HS-5 (cell line): ENCODE data around the gene TOM1L2.
"Not testable (repeated sequence)": the region's sequence is repeated elsewhere in the genome, so short reads cannot be mapped to it uniquely, and the experiment has no call there.

Experiments used
- DNase-seq: peaks from one replicate; pipeline ENCODE4 v3.0.0-alpha.2; 2012; ENCODE audit warnings: low read depth

TOM1L2 gene

DNA sequence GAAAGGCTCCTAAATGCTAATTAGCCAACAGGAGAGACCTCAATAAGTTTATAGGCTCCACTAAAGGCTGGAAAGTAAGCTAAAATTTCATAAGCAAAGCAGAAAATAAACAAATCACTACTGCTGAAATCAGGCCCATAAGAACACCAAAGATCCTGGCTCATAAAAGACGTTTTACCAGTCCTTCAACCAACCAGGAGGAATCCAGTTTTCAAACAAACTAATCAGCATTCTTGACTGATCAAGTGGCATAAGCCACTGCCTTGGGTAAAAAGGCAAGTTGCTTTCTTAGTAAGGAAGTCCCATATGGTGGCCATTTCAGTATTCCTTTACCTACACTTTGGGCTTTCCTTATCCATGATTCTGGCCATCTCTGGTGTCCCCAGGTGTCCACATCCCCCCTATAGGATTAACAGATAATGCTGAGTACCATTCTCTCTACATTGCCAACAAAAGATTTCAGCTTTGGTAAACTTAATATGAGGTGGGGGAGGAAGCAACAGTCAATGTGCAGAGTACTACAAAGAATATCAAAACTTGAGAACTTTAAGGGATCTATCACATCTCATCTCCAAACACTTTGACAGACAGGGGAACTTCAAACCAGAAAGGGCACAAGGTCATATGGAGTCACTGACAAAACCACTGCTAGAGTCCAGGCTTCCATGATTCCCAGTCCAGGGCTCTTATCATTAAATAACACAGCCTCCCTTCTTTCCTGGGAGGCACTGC lies 1.3 kb downstream of the TOM1L2 start:
- no peak for DNase-seq

- DNase-seq, result no peak
These were observed 5.8 kb downstream of the TOM1L2 start for GRCh38 chr17:17966399-17966798.

- DNase-seq, result no peak
These were observed 7.0 kb downstream of the TOM1L2 start for GRCh38 chr17:17965152-17965721.

GRCh38 chr17:17964710-17965109 lies 7.5 kb downstream of the TOM1L2 start:
- DNase-seq, result no peak

DNA sequence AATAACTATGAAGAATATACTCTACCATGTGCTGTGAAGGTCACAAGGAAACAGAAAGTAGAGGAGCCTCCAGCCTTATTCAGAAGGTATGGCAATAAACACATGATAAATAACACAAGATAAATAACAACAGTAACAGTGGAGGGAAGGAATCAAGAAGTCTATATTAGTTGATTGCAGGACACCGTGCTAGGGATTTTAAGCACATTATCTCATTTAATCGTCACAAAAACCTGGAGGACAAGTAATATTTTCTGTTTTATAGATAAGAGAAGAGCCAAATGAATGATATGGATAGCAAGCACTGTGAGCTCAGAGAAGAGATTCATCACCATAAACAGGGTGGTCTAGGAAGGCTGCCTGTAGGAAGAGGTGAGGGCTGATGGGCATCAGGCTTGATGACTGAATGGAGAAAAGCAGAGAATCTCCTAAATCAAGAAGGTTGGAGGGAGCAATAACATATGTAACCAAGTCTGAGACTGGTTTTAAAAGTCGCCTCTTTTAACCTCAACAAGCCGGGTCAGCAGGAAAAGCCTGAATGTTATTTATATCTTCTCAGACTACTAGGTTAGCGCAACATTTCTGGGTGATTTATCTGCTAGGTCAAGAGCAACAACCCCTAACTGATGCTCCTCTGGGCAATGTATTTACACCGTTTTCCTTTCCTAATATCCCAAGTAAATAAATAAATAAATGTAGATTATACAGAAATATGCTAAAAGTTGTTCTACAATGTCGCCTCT lies 8.3 kb downstream of the TOM1L2 start:
- DNase-seq, result no peak

DNA sequence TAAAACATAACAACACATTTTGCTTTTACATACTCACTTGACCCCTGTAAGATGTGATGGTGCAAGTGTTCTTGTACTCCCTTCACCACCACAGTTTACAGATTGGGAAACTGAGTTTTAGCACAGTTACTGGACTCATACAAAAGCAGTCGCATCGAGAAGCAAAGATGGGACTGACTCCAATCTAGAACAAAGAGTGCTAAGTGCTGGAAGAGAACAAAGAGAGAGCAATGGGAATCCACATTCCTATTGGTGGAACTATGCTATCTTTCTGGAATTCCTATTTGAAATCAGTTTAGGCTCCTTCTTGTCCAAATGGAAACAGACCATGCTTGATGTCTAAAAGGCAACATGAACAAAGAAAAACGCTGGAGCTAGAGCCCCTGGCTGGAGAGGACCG lies 9.1 kb downstream of the TOM1L2 start:
- DNase-seq, result no peak

DNA sequence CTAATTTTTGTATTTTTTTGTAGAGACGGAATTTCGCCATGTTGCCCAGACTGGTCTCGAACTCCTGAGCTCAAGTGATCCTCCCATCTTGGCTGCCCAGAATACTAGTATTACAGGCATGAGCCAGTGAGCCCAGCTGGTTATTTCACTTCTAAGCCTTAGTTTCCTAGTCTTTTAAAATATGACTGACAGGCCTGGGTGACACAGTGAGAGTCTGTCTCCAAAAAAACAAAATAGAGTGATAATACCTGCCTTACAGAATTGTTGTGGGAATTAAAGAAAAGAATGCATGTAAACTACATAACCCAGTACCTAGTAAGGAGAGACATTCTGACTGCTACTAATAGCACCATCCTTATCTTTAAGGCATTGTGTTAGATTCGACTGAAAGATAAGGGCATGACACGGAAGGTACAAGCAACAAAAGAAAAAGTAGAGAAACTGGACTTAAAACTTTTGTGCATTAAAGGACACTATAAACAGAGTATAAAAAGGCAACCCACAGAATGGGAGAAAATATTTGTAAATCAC lies 11.6 kb downstream of the TOM1L2 start:
- no peak for DNase-seq

- DNase-seq, result no peak
These were observed 12.5 kb downstream of the TOM1L2 start for GRCh38 chr17:17959520-17960361.

- DNase-seq, result no peak
These were observed 13.2 kb downstream of the TOM1L2 start for GRCh38 chr17:17958982-17959381.

GRCh38 chr17:17957584-17957916 lies 14.7 kb downstream of the TOM1L2 start:
- no peak for DNase-seq

GRCh38 chr17:17955790-17956341 lies 16.3 kb downstream of the TOM1L2 start:
- DNase-seq, result not testable (repeated sequence)

DNA sequence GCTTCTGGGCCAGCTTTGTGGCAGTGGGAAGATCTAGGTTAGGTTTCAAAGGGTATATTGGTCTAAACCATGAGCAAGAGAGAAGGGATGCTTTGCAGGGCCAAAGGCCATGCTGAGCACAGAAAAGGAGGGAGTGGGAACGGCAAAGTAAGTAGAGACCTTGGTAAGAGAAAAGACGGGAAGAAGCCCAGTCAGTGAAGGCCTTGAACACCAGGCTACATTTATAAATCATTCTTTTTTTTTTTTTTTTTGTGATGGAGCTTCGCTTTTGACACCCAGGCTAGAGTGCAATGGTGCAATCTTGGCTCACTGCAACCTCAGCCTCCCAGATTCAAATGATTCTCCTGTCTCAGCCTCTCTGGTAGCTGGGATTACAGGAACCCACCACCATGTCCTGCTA lies 18.1 kb downstream of the TOM1L2 start:
- DNase-seq, result no peak

- DNase-seq, result no peak
These were observed 19.5 kb downstream of the TOM1L2 start for GRCh38 chr17:17952691-17953090.

GRCh38 chr17:17951524-17951923 lies 20.7 kb downstream of the TOM1L2 start:
- no peak for DNase-seq

DNA sequence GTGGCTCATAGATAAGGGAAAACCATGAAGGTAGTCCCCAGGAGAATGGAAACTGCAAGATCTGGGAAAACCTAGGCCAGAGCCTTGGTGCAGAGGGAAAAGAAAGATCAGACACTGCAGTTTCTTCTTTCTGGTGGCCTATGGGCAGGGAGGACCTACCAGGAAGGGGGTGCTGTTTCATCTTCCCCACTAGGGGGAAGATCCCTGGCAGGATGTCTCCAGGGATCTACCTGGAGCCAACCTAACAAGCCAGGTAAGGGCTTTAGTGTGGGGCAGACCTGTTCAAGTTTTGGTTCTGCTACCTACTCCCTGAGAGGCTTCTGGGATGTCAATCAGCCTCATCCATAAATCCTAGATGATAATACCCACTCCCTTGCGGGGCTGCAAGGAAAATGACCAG lies 21.4 kb downstream of the TOM1L2 start:
- DNase-seq, result no peak

- no peak for DNase-seq
These were observed 21.9 kb downstream of the TOM1L2 start for GRCh38 chr17:17950347-17950746.

GRCh38 chr17:17947966-17948365 lies 24.2 kb downstream of the TOM1L2 start:
- DNase-seq, result no peak

DNA sequence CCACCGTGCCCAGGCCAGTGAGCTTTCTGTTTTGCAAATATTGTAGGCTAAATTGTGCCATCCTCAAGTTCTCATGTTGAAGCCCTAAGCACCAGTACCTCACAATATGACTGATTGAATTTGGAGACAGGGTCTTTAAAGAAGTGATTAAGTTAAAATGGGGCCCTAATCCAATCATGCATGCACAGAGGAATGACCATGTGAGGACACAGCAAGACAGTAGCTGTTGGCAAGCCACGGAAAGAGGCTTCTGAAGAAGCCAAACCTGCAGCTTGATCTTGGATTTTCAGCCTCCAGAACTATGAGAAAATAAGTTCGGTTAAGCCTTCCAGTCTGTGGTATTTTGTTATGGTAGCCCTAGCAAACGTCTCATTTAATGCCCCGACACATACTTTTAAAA lies 24.9 kb downstream of the TOM1L2 start:
- DNase-seq, result no peak

DNA sequence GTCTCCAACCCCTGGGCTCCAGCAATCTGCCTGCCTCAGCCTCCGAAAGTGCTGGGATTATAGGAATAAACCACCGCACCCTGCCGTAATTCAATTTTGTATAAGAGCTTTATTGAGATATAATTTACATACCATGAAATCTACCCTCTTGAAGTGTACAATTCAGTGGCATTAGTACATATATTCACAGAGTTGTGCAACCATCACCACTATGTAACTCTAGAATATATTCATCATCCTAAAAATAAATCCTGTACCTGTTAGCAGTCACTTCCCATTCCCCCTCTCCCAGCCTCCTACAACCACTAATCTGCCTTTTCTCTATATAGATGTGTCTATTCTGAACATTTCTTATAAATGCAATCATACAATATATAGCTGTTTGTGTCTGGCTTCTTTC lies 26.1 kb downstream of the TOM1L2 start:
- DNase-seq, result no peak

DNA sequence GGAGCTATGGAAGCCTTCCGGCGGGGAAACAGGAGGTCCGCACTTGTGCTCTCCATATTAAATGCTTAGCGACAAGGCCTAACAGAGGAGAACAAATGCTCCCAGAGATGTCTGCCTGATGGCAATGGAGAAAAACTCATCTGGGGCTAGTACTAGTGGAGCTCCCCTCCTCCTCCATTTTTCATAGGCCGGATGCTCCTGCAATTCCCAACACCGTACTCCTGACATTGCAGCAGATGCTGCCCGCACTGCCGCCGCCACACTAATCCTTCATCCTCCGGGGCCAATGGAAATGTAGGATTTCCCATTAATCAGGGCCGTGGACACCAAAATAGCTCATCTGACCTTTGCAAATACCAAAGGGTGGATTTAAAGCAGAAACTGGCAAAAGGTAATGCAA lies 27.5 kb downstream of the TOM1L2 start:
- DNase-seq, result no peak

DNA sequence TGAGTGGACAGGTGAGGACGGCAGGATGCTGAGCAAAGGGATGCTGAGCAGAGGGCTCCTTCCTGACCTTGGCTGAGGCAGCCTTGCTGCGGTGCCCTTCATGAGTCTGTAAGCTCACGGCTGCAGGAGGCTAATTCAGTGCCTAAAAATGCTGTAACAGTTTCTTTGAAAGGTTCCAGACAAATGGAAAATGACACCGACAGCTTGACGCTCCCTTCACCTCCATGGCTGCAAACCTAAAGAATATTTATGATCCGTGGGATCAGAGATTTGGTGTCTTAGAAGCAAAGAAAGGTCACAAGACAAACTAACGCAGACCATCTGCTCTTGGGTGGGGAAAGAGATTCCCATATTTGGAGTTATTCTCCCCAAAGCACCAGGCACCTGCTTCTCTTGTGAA lies 28.0 kb downstream of the TOM1L2 start:
- DNase-seq, result no peak
